Measurements from ENCODE around the gene CHCHD1.
"Not testable (repeated sequence)": the region's sequence is repeated elsewhere in the genome, so short reads cannot be mapped to it uniquely, and the experiment has no call there.

CHCHD1 gene

DNA sequence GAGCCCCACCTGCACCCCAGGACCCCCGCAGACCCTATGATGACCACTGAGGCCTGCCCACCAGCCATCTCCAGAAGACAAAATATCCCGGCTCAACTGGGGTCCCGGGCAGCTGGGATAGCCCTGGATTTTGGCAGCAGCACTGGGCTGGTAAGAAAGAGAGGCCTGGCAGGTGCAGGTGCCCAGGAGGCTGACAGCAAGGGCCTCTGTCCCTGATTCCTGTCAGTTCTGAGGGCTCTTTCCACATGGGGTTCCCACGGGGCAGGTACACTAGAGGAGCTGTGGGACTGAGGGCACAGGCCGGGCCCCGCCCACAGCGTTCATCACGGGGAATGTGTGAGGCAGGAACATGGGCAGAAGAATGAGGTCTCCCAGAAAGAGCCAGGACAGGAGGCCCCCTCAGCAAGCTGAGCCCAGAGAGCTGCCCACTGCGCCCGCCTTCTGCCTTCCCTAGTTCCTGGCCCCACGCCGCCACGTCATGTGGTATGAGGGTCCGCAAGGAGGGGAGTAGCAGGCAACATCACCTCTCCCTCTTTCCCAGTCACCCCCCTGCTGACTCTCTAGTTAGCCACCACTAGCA lies 42.4 kb downstream of the CHCHD1 start:
- no peak overlapping the region for H3K18ac ChIP-seq (ENCODE audit: low read length)

DNA sequence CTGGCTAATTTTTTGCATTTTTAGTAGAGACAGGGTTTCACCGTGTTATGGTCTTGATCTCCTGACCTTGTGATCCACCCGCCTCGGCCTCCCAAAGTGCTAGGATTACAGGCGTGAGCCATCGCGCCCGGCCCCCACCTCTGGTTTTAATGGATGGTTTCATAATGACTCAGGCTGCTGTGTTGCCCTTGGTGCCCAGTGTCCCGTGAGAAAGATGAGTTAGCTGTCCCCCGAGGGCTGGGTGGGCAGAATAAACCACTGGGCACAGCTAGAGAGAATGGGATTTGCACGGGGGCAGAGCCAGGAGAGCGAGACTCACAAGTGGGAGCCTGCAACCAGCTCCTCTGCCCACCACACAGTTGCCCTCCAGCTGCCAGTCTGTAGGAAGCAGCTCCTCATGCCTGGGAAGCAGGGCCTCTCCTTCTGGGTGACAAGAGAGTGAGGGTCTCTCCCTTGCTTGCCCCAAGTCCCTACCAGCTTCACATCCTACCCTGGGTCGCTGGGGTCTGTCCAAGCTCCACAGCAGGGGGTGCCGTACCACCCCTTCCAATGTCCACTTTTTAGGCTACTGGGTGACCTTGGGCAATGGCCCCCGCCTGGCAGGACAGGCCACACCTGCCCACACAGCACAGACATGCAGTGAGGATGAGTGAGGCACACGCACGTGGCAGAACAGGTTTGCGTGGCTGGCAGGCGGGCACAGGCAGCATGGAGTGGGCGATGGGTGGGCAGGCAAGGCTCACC lies 45.7 kb downstream of the CHCHD1 start:
- Histone ChIP-seq H3K23ac (ENCODE audit: low read depth, low read length, poor library complexity) (no peak overlapping the region), H3K36me3 (replicated peaks in 1 of 2; ENCODE audit: control insufficient read depth in 2 of 2, insufficient read depth in 2 of 2, low read length in 2 of 2) (peaks cover 12 to 28% of the 10 kb centered on the region in 2 donors)
- DNase-seq (ENCODE audit: low spot score) = no peak

More for the DNA sequence above, 42.4 kb downstream of the CHCHD1 start:
- no peak overlapping the region for H3K9ac ChIP-seq (ENCODE audit: low read depth, low read length, poor library complexity)
- H3K4me1 ChIP-seq (ENCODE audit: control insufficient read depth in 2 of 2, insufficient read depth in 1 of 2, low read depth in 1 of 2, low read length in 2 of 2) = peaks cover 0 to 1% of the 10 kb centered on the region in 2 donors
- H3K27me3 ChIP-seq (ENCODE audit: control insufficient read depth in 3 of 3, insufficient read depth in 3 of 3, low read depth in 1 of 3, low read length in 3 of 3) = no peaks in the 10 kb centered on the region
- H4K8ac ChIP-seq (ENCODE audit: low read depth, low read length) = no peak overlapping the region
- H2BK15ac ChIP-seq (ENCODE audit: low read length) = no peak overlapping the region
- no peak overlapping the region for H3K14ac ChIP-seq (ENCODE audit: low read length)
- no peak overlapping the region for H2BK12ac ChIP-seq (ENCODE audit: low read length)
- no peak overlapping the region for H3K23ac ChIP-seq (ENCODE audit: low read depth, low read length, poor library complexity)
- H2BK5ac ChIP-seq (ENCODE audit: low read length) = no peak overlapping the region
- H3K4ac ChIP-seq (ENCODE audit: low read length) = no peak overlapping the region
- H3K27ac ChIP-seq (replicated peaks; ENCODE audit: low read length) = no peak overlapping the region
- no peak overlapping the region for H4K91ac ChIP-seq (ENCODE audit: low read depth, low read length, poor library complexity)
- H3K36me3 ChIP-seq (replicated peaks in 1 of 2; ENCODE audit: control insufficient read depth in 2 of 2, insufficient read depth in 2 of 2, low read length in 2 of 2) = peaks cover 12 to 21% of the 10 kb centered on the region in 2 donors
- no peak overlapping the region for H2AFZ ChIP-seq (ENCODE audit: low read length)
- no peaks in the 10 kb centered on the region for H3K9me3 ChIP-seq (replicated peaks in 1 of 2; ENCODE audit: control insufficient read depth in 2 of 2, insufficient read depth in 1 of 2, low read depth in 1 of 2, low read length in 2 of 2)
- no peak overlapping the region for H3K4me2 ChIP-seq (ENCODE audit: insufficient read depth, low read length, poor library complexity, severe bottlenecking)
- H3K4me3 ChIP-seq (ENCODE audit: low read length in 2 of 2) = no peak overlapping the region
- DNase-seq (ENCODE audit: low spot score) = no peak
- peaks cover 2% of the 10 kb centered on the region for H3K79me1 ChIP-seq (ENCODE audit: low read depth, low read length)
- no CpG with 5 or more reads among the region's 14 CpGs for WGBS, 2 donors (ENCODE audit: extremely low coverage in 2 of 2, insufficient read length in 2 of 2, insufficient replicate concordance in 1 of 2)
- H2BK120ac ChIP-seq (ENCODE audit: low read depth, low read length) = no peak overlapping the region
- no peak overlapping the region for H2AK5ac ChIP-seq (ENCODE audit: low read depth, low read length)

DNA sequence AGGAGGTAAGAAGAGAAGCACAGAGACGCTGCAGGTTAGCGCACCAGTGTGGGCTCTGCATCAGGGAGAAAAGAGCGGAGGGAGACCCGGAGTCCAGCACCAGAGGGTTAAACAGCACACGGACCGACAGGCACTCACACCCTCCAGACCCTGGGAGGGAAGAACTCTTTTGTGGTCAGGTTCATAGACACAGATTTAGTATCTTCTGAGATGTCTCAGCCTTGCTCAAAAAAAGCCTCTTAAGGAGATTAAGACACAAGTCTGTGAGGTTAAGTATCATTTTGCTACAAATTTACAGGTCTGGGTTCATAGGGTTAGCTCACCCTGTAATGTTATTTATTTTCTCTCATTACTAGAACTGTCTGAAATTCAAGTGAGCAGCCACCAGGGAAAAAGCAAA lies 46.3 kb downstream of the CHCHD1 start:
- Histone ChIP-seq H3K18ac (ENCODE audit: low read length) (no peak overlapping the region), H3K4me3 (ENCODE audit: low read length in 2 of 2) (no peak overlapping the region), H2AK5ac (ENCODE audit: low read depth, low read length) (no peak overlapping the region), H2AFZ (ENCODE audit: low read length) (no peak overlapping the region), H3K4me1 (ENCODE audit: control insufficient read depth in 2 of 2, insufficient read depth in 1 of 2, low read depth in 1 of 2, low read length in 2 of 2) (peaks cover 0 to 1% of the 10 kb centered on the region in 2 donors), H3K14ac (ENCODE audit: low read length) (no peak overlapping the region), H3K27me3 (ENCODE audit: control insufficient read depth in 3 of 3, insufficient read depth in 3 of 3, low read depth in 1 of 3, low read length in 3 of 3) (no peaks in the 10 kb centered on the region), H3K27ac (replicated peaks; ENCODE audit: low read length) (no peak overlapping the region), H4K8ac (ENCODE audit: low read depth, low read length) (no peak overlapping the region), H2BK5ac (ENCODE audit: low read length) (no peak overlapping the region), H3K23ac (ENCODE audit: low read depth, low read length, poor library complexity) (no peak overlapping the region), H2BK12ac (ENCODE audit: low read length) (no peak overlapping the region), H3K9ac (ENCODE audit: low read depth, low read length, poor library complexity) (no peak overlapping the region), H3K79me1 (ENCODE audit: low read depth, low read length) (peaks cover 2% of the 10 kb centered on the region), H3K9me3 (replicated peaks in 1 of 2; ENCODE audit: control insufficient read depth in 2 of 2, insufficient read depth in 1 of 2, low read depth in 1 of 2, low read length in 2 of 2) (no peaks in the 10 kb centered on the region), H2BK120ac (ENCODE audit: low read depth, low read length) (no peak overlapping the region), H4K91ac (ENCODE audit: low read depth, low read length, poor library complexity) (no peak overlapping the region), H3K4me2 (ENCODE audit: insufficient read depth, low read length, poor library complexity, severe bottlenecking) (no peak overlapping the region), H2BK15ac (ENCODE audit: low read length) (no peak overlapping the region), H3K36me3 (replicated peaks in 1 of 2; ENCODE audit: control insufficient read depth in 2 of 2, insufficient read depth in 2 of 2, low read length in 2 of 2) (peaks cover 12 to 28% of the 10 kb centered on the region in 2 donors), H3K4ac (ENCODE audit: low read length) (no peak overlapping the region)
- no CpG with 5 or more reads among the region's 6 CpGs for WGBS, 2 donors (ENCODE audit: extremely low coverage in 2 of 2, insufficient read length in 2 of 2, insufficient replicate concordance in 1 of 2)
- DNase-seq (ENCODE audit: low spot score) = no peak

More for the DNA sequence above, 45.7 kb downstream of the CHCHD1 start:
- Histone ChIP-seq H3K27ac (replicated peaks; ENCODE audit: low read length) (no peak overlapping the region), H3K4ac (ENCODE audit: low read length) (no peak overlapping the region), H4K91ac (ENCODE audit: low read depth, low read length, poor library complexity) (no peak overlapping the region), H3K4me2 (ENCODE audit: insufficient read depth, low read length, poor library complexity, severe bottlenecking) (no peak overlapping the region), H2AK5ac (ENCODE audit: low read depth, low read length) (no peak overlapping the region), H3K18ac (ENCODE audit: low read length) (no peak overlapping the region), H3K4me1 (ENCODE audit: control insufficient read depth in 2 of 2, insufficient read depth in 1 of 2, low read depth in 1 of 2, low read length in 2 of 2) (peaks cover 0 to 1% of the 10 kb centered on the region in 2 donors), H2BK5ac (ENCODE audit: low read length) (peak overlapping the region; percentile 20), H3K27me3 (ENCODE audit: control insufficient read depth in 3 of 3, insufficient read depth in 3 of 3, low read depth in 1 of 3, low read length in 3 of 3) (no peaks in the 10 kb centered on the region), H2BK120ac (ENCODE audit: low read depth, low read length) (no peak overlapping the region), H2BK15ac (ENCODE audit: low read length) (no peak overlapping the region), H2BK12ac (ENCODE audit: low read length) (no peak overlapping the region), H2AFZ (ENCODE audit: low read length) (no peak overlapping the region), H3K79me1 (ENCODE audit: low read depth, low read length) (peaks cover 2% of the 10 kb centered on the region), H3K9me3 (replicated peaks in 1 of 2; ENCODE audit: control insufficient read depth in 2 of 2, insufficient read depth in 1 of 2, low read depth in 1 of 2, low read length in 2 of 2) (no peaks in the 10 kb centered on the region), H3K4me3 (ENCODE audit: low read length in 2 of 2) (peak overlapping the region in 1 of 2 donors; percentile 25), H3K9ac (ENCODE audit: low read depth, low read length, poor library complexity) (peak overlapping the region; percentile 78), H4K8ac (ENCODE audit: low read depth, low read length) (no peak overlapping the region), H3K14ac (ENCODE audit: low read length) (peak overlapping the region; percentile 43)
- WGBS, 2 donors (ENCODE audit: extremely low coverage in 2 of 2, insufficient read length in 2 of 2, insufficient replicate concordance in 1 of 2) = no CpG with 5 or more reads among the region's 19 CpGs

DNA sequence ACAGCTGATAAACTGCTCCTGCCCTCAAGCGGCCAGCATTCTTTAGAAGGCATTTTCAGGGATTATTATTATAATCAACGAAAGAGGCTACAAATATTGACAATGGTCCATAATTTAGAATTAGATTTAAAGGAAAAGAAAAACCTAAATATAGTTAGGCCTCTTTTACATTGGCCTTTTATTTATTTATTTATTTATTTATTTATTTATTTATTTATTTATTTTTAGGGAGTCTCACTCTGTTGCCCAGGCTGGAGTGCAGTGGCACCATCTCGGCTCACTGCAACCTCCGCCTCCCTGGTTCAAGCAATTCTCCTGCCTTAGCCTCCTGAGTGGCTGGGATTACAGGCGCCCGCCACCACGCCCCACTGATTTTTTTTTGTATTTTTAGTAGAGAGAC lies 47.2 kb downstream of the CHCHD1 start:
- not testable (repeated sequence) for H2BK15ac ChIP-seq (ENCODE audit: low read length); H3K4me2 ChIP-seq (ENCODE audit: insufficient read depth, low read length, poor library complexity, severe bottlenecking); H3K4me1 ChIP-seq (ENCODE audit: control insufficient read depth in 2 of 2, insufficient read depth in 1 of 2, low read depth in 1 of 2, low read length in 2 of 2); H3K27ac ChIP-seq (replicated peaks; ENCODE audit: low read length); H3K4me3 ChIP-seq (ENCODE audit: low read length in 2 of 2); H4K91ac ChIP-seq (ENCODE audit: low read depth, low read length, poor library complexity); H2BK5ac ChIP-seq (ENCODE audit: low read length); DNase-seq (ENCODE audit: low spot score); H3K14ac ChIP-seq (ENCODE audit: low read length); H4K8ac ChIP-seq (ENCODE audit: low read depth, low read length); H3K9me3 ChIP-seq (replicated peaks in 1 of 2; ENCODE audit: control insufficient read depth in 2 of 2, insufficient read depth in 1 of 2, low read depth in 1 of 2, low read length in 2 of 2); H3K23ac ChIP-seq (ENCODE audit: low read depth, low read length, poor library complexity); H3K18ac ChIP-seq (ENCODE audit: low read length); H2BK120ac ChIP-seq (ENCODE audit: low read depth, low read length); H3K4ac ChIP-seq (ENCODE audit: low read length); H3K79me1 ChIP-seq (ENCODE audit: low read depth, low read length); H3K27me3 ChIP-seq (ENCODE audit: control insufficient read depth in 3 of 3, insufficient read depth in 3 of 3, low read depth in 1 of 3, low read length in 3 of 3); H2BK12ac ChIP-seq (ENCODE audit: low read length); H2AK5ac ChIP-seq (ENCODE audit: low read depth, low read length); H3K9ac ChIP-seq (ENCODE audit: low read depth, low read length, poor library complexity); H2AFZ ChIP-seq (ENCODE audit: low read length)
- WGBS, 2 donors (ENCODE audit: extremely low coverage in 2 of 2, insufficient read length in 2 of 2, insufficient replicate concordance in 1 of 2) = no CpG with 5 or more reads among the region's 7 CpGs
- H3K36me3 ChIP-seq (replicated peaks in 1 of 2; ENCODE audit: control insufficient read depth in 2 of 2, insufficient read depth in 2 of 2, low read length in 2 of 2) = peaks cover 10 to 19% of the 10 kb centered on the region in 2 donors

Measured in neuronal stem cell (in vitro differentiated cells).